Measurements from ENCODE around the gene WDR44.

- no peak for TF ChIP-seq CTCF (IDR thresholded peaks at IDR 0.05; ENCODE audit: insufficient read depth, low read depth, low read length)
- TF ChIP-seq EZH2 (IDR thresholded peaks at IDR 0.05; ENCODE audit: insufficient read depth, low read length), result no peak
Measured at GRCh38 chrX:118368398-118368797, 22.5 kb downstream of the WDR44 start.
